Panc1 (cell line): ENCODE results near the gene BRWD1. TPM values are rescaled to one million over a fixed set of nuclear protein-coding genes. Genes with fewer than 3 reads are reported as not detected.

Source experiments
- ATAC-seq: fragments of 200-7000 bp; cut with Tn5 transposase; 2 replicates; pipeline ENCODE4 v1.9.1; 2020; ENCODE audit warnings: mild to moderate bottlenecking, moderate library complexity
- BruUV-seq: library from RNA; stranded (reverse); fragments of 400-500 nt; replicated peaks from 2 replicates; lab custom pipeline; 2021; lab: Mats Ljungman, UMichigan
- CTCF ChIA-PET: fragments of 300-600 bp; sonication (Branson Sonifier 250); formaldehyde crosslinking; loops from one replicate; lab custom pipeline; 2022; ENCODE audit warnings: antibody characterized with exemption; lab: Charles Lee
- POLR2A ChIA-PET: fragments of 300-600 bp; sonication (Branson Sonifier 250); formaldehyde crosslinking; loops from one replicate; lab custom pipeline; 2022; ENCODE audit warnings: antibody characterized with exemption; lab: Charles Lee
- DNase-seq: peaks from one replicate; pipeline ENCODE4 v3.0.0-alpha.2; 2010; ENCODE audit warnings: low read depth, low spot score
- H3K27ac ChIP-seq: 2 replicates; pipeline ENCODE4 v1.5.1; 2011; ENCODE audit warnings: mild to moderate bottlenecking, low read length, inconsistent platforms
- H3K27me3 ChIP-seq: fragments of 200-500 bp; sonication (Bioruptor generic); 2 replicates; pipeline ENCODE4 v1.6.0; 2014; ENCODE audit warnings: low read length, inconsistent platforms; ENCODE audit not compliant: control insufficient read depth, insufficient read depth
- H3K36me3 ChIP-seq: fragments of 200-500 bp; sonication (Bioruptor generic); 2 replicates; pipeline ENCODE4 v1.5.1; 2014; ENCODE audit warnings: inconsistent platforms, mild to moderate bottlenecking, low read length, moderate library complexity; ENCODE audit not compliant: control insufficient read depth, insufficient read depth
- H3K4me1 ChIP-seq: 2 replicates; pipeline ENCODE4 v1.5.1; 2011; ENCODE audit warnings: inconsistent platforms, mild to moderate bottlenecking, low read length, moderate library complexity; ENCODE audit not compliant: control insufficient read depth, insufficient read depth
- H3K4me3 ChIP-seq, 2 experiments: 2 replicates each; pipeline ENCODE4 v1.5.1; 2011 to 2012; ENCODE audit warnings: low read depth in 2 of 2, low read length in 2 of 2, mild to moderate bottlenecking in 2 of 2, inconsistent platforms in 1 of 2, moderate library complexity in 1 of 2
- H3K9me3 ChIP-seq: fragments of 200-500 bp; sonication (Bioruptor generic); 2 replicates; pipeline ENCODE4 v1.5.1; 2014; ENCODE audit warnings: low read depth, mild to moderate bottlenecking, inconsistent platforms, low read length, moderate library complexity; ENCODE audit not compliant: control insufficient read depth, insufficient read depth
- CTCF ChIP-seq: fragments of 450-650 bp; IDR thresholded peaks from 2 replicates; pipeline ENCODE4 v1.5.1; 2017; ENCODE audit warnings: mild to moderate bottlenecking
- POLR2AphosphoS5 ChIP-seq: IDR thresholded peaks from 2 replicates; pipeline ENCODE4 v1.6.1; 2012; ENCODE audit warnings: mild to moderate bottlenecking, low read depth, low read length, moderate library complexity
- REST ChIP-seq, 2 experiments: IDR thresholded peaks; 2 replicates each; pipeline ENCODE4 v1.6.1; 2011 to 2012; ENCODE audit warnings: low read depth in 2 of 2, control low read depth in 1 of 2, low read length in 1 of 2, mild to moderate bottlenecking in 1 of 2, moderate library complexity in 1 of 2; ENCODE audit not compliant: insufficient read depth in 1 of 2
- SIN3A ChIP-seq: IDR thresholded peaks from 2 replicates; pipeline ENCODE4 v1.6.1; 2012; ENCODE audit warnings: low read depth, mild to moderate bottlenecking, low read length, moderate library complexity, borderline replicate concordance; ENCODE audit not compliant: insufficient read depth
- TCF7L2 ChIP-seq: IDR thresholded peaks from 2 replicates; pipeline ENCODE4 v1.6.1; 2011; ENCODE audit warnings: mild to moderate bottlenecking, low read depth, low read length, inconsistent platforms
- in situ Hi-C: cut with HindIII; loops from 2 replicates; pipeline ENCODE4 v1.10.0; 2016; ENCODE audit warnings: low sequenced_read_pairs, low pct_unique_long_range_greater_than_20kb
- intact Hi-C: fragments of 100-400 bp; cut with micrococcal nuclease; formaldehyde crosslinking; loops from one replicate; pipeline ENCODE4 v1.10.0; 2022; ENCODE audit not compliant: unreplicated experiment
- total RNA-seq: library from RNA; stranded (reverse); gene quantifications from one replicate; pipeline ENCODE4 v1.2.1, GENCODE V29; 2021; ENCODE audit not compliant: unreplicated experiment

The BRWD1 gene
- total RNA-seq, 1 experiment from 2014 or later, result 26.2 TPM

- ATAC-seq, result no peak
- Histone ChIP-seq H3K36me3 (peaks cover 2% of the 10 kb centered on the region), H3K4me1 (peaks cover 9% of the 10 kb centered on the region; the same call in 1 of the 2 replicates), H3K27ac (no peak overlapping the region), H3K27me3 (no peaks in the 10 kb centered on the region), H3K9me3 (no peaks in the 10 kb centered on the region), H3K4me3 (no peak overlapping the region)
- POLR2A ChIA-PET, result no interaction called here
- in situ Hi-C loops (no loop called here), intact Hi-C loops (no loop called here)
- no peak for TF ChIP-seq SIN3A
- TF ChIP-seq TCF7L2, result no peak
- TF ChIP-seq POLR2AphosphoS5, result no peak
- no peak for TF ChIP-seq REST (IDR thresholded peaks at IDR 0.05; ENCODE audit: insufficient read depth in 1 of 2, low read depth in 2 of 2, low read length in 1 of 2)
- no peak for TF ChIP-seq CTCF
- BruUV-seq, result no TSS peak
- DNase-seq, result no peak
- CTCF ChIA-PET, result no interaction called here
Measured at GRCh38 chr21:39186676-39187075, 126.8 kb downstream of the BRWD1 start.

GRCh38 chr21:39185157-39185556, 128.3 kb downstream of the BRWD1 start:
- CTCF ChIA-PET, result no interaction called here
- Histone ChIP-seq H3K4me3 (no peak overlapping the region), H3K4me1 (peaks cover 9% of the 10 kb centered on the region; the same call in 1 of the 2 replicates), H3K9me3 (no peaks in the 10 kb centered on the region), H3K27me3 (no peaks in the 10 kb centered on the region), H3K27ac (no peak overlapping the region), H3K36me3 (peaks cover 2% of the 10 kb centered on the region)
- DNase-seq (no peak), ATAC-seq (no peak)
- BruUV-seq, result no TSS peak
- TF ChIP-seq POLR2AphosphoS5 (no peak), SIN3A (no peak), REST (IDR thresholded peaks at IDR 0.05; ENCODE audit: insufficient read depth in 1 of 2, low read depth in 2 of 2, low read length in 1 of 2) (no peak), CTCF (no peak), TCF7L2 (no peak)
- intact Hi-C loops (no loop called here), in situ Hi-C loops (no loop called here)
- POLR2A ChIA-PET, result no interaction called here
